Glutamatergic neuron (in vitro differentiated cells): ENCODE measurements around the gene IL1RL2. TPM values are rescaled to one million over a fixed set of nuclear protein-coding genes. Genes with fewer than 3 reads are reported as not detected.

Experiments used
- DNase-seq: peaks from one replicate; pipeline ENCODE4 v3.0.0; 2022
- H3K27ac Mint-ChIP-seq: one replicate; pipeline ENCODE4 v1.8.0; 2020; ENCODE audit warnings: mild to moderate bottlenecking, mixed read lengths, inconsistent platforms; ENCODE audit not compliant: unreplicated experiment
- H3K27me3 Mint-ChIP-seq: one replicate; pipeline ENCODE4 v1.8.0; 2020; ENCODE audit warnings: mild to moderate bottlenecking, moderate library complexity, mixed read lengths, inconsistent platforms; ENCODE audit not compliant: unreplicated experiment
- H3K36me3 Mint-ChIP-seq: one replicate; pipeline ENCODE4 v1.8.0; 2020; ENCODE audit warnings: mild to moderate bottlenecking, mixed read lengths, inconsistent platforms; ENCODE audit not compliant: unreplicated experiment
- H3K4me1 Mint-ChIP-seq: one replicate; pipeline ENCODE4 v1.8.0; 2020; ENCODE audit warnings: mild to moderate bottlenecking, low read depth, mixed read lengths, inconsistent platforms; ENCODE audit not compliant: unreplicated experiment
- H3K4me3 Mint-ChIP-seq: one replicate; pipeline ENCODE4 v1.8.0; 2020; ENCODE audit warnings: mild to moderate bottlenecking, mixed read lengths, inconsistent platforms; ENCODE audit not compliant: unreplicated experiment
- H3K9me3 Mint-ChIP-seq: one replicate; pipeline ENCODE4 v1.8.0; 2020; ENCODE audit warnings: mild to moderate bottlenecking, moderate library complexity, mixed read lengths, inconsistent platforms; ENCODE audit not compliant: unreplicated experiment
- CTCF ChIP-seq: fragments of 200-600 bp; sonication (generic); IDR thresholded peaks from one replicate; pipeline ENCODE4 v1.5.0; 2021; ENCODE audit not compliant: partially characterized antibody, unreplicated experiment
- total RNA-seq: library from RNA; stranded (reverse); fragmentation: NEBNext Ultra II Directional; extraction: Animal tissue kit (Norgen Biotek cat#: 25700); gene quantifications from one replicate; pipeline ENCODE4 v1.2.1, GENCODE V29; 2021; ENCODE audit not compliant: unreplicated experiment

IL1RL2 gene
- total RNA-seq, 1 donor from 2014 or later: not detected

- H3K27me3 Mint-ChIP-seq: no peaks in the 10 kb centered on the region
- no peak overlapping the region for H3K27ac Mint-ChIP-seq
- no peaks in the 10 kb centered on the region for H3K4me1 Mint-ChIP-seq
- no peak for TF ChIP-seq CTCF
- no peak for DNase-seq
- H3K9me3 Mint-ChIP-seq: no peaks in the 10 kb centered on the region
- H3K4me3 Mint-ChIP-seq: no peak overlapping the region
- H3K36me3 Mint-ChIP-seq: no peaks in the 10 kb centered on the region
These were observed 71.2 kb downstream of the IL1RL2 start for GRCh38 chr2:102258025-102258385.

GRCh38 chr2:102258386-102259074 is 71.7 kb downstream of the IL1RL2 start:
- Mint-ChIP-seq H3K4me1 (no peaks in the 10 kb centered on the region), H3K36me3 (no peaks in the 10 kb centered on the region), H3K4me3 (no peak overlapping the region), H3K27me3 (no peaks in the 10 kb centered on the region), H3K9me3 (no peaks in the 10 kb centered on the region), H3K27ac (no peak overlapping the region)
- DNase-seq: no peak
- no peak for TF ChIP-seq CTCF

GRCh38 chr2:102261467-102262135 is 74.8 kb downstream of the IL1RL2 start:
- no peaks in the 10 kb centered on the region for H3K4me1 Mint-ChIP-seq
- no peak for DNase-seq
- H3K27me3 Mint-ChIP-seq: no peaks in the 10 kb centered on the region
- H3K4me3 Mint-ChIP-seq: no peak overlapping the region
- no peak for TF ChIP-seq CTCF
- H3K36me3 Mint-ChIP-seq: no peaks in the 10 kb centered on the region
- H3K27ac Mint-ChIP-seq: no peak overlapping the region
- H3K9me3 Mint-ChIP-seq: no peaks in the 10 kb centered on the region

- no peaks in the 10 kb centered on the region for H3K36me3 Mint-ChIP-seq
- H3K9me3 Mint-ChIP-seq: no peaks in the 10 kb centered on the region
- H3K4me3 Mint-ChIP-seq: no peak overlapping the region
- no peak overlapping the region for H3K27ac Mint-ChIP-seq
- no peak for TF ChIP-seq CTCF
- no peak for DNase-seq
- H3K4me1 Mint-ChIP-seq: no peaks in the 10 kb centered on the region
- H3K27me3 Mint-ChIP-seq: no peaks in the 10 kb centered on the region
These were observed 75.7 kb downstream of the IL1RL2 start for GRCh38 chr2:102262216-102263129.

GRCh38 chr2:102264952-102265351 is 78.1 kb downstream of the IL1RL2 start:
- Mint-ChIP-seq H3K9me3 (peaks cover 3% of the 10 kb centered on the region), H3K36me3 (peaks cover 3% of the 10 kb centered on the region), H3K27me3 (no peaks in the 10 kb centered on the region), H3K27ac (no peak overlapping the region), H3K4me1 (no peaks in the 10 kb centered on the region), H3K4me3 (no peak overlapping the region)
- DNase-seq: no peak
- TF ChIP-seq CTCF: no peak
